Stimulated activated CD8-positive, alpha-beta memory T cell treated with anti-CD3 and anti-CD28 coated beads, Interleukin-4, amount 100 ng/mL, for 1 hour (primary cell): ENCODE results near the gene RASGEF1B.

ENCODE experiments used
- DNase-seq, 2 donors: peaks; one replicate each; pipeline ENCODE4 v3.0.0-alpha.2; 2020; ENCODE audit warnings: low read depth in 2 of 2, low spot score in 1 of 2

Gene RASGEF1B

GRCh38 chr4:81399306-81400086 lies 72.2 kb downstream of the RASGEF1B start:
- no peak for DNase-seq

GRCh38 chr4:81398379-81398778 lies 73.3 kb downstream of the RASGEF1B start:
- DNase-seq = no peak

GRCh38 chr4:81397635-81398034 lies 74.1 kb downstream of the RASGEF1B start:
- DNase-seq = no peak

GRCh38 chr4:81395239-81395638 lies 76.5 kb downstream of the RASGEF1B start:
- DNase-seq = no peak

- DNase-seq = no peak
Measured at GRCh38 chr4:81392164-81392563, 79.5 kb downstream of the RASGEF1B start.

DNA sequence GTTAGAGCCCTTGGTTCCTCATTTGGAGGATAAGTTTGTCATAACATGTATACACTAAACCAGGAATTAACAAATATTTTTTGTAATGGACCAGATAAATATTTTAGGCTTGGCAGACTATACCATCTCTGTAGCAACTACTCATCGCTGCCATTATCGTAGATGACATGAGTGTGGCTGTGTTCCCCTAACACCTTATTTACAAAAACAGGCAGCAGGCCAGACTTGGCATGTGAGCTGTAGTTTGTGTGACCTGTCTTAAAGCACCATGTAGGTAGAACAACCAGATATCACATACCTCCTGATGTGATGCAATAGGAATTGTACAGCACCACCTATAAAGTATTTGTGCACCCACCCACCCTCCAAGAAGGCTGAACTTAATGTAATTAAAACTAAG lies 82.0 kb downstream of the RASGEF1B start:
- DNase-seq = no peak

DNA sequence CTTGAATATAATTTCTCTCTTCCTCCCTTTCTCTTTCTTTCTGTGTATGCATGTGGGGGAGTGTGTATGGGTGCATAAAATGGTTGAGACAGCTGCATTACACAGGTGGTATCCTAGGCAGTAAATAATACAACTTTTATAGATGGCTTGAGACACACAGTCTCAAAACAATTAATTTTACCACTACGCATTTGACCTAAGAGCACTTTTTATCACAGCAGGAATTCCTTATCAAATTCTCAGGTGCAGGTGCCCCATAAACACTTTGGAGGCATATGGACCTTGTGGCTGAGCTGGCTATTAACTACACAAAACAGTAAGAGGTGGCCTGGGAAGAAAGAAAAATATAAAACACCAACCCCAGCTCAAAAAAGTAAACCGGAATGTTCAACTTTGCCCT lies 91.3 kb downstream of the RASGEF1B start:
- no peak for DNase-seq

DNA sequence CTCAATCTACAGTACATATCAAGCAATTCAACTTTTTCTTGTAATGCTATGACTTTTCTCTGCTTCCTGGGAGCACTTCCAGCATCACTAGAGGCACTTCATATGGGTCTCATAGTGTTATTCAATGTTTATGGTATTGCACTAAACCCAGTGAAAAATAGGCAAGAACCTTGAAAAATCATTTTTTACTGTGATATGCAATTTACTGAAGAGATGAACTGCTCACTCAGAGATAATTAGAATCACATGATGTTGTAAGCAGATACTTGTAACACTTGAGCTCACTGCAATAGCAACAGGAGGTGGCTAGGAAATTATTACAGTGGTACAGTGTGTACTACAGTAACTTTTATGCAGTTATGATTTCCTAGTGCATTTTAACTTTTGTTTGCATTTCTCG lies 93.3 kb downstream of the RASGEF1B start:
- DNase-seq = no peak

GRCh38 chr4:81377191-81377590 lies 94.5 kb downstream of the RASGEF1B start:
- DNase-seq = no peak

- DNase-seq = no peak
Measured at GRCh38 chr4:81376720-81377119, 95.0 kb downstream of the RASGEF1B start.
